Neural progenitor cell (in vitro differentiated cells): ENCODE data around the gene VWA3A. TPM values are rescaled to one million over a fixed set of nuclear protein-coding genes. Genes with fewer than 3 reads are reported as not detected.

Experiments used
- DNase-seq: peaks from one replicate; pipeline ENCODE4 v3.0.0-alpha.2; 2016; ENCODE audit warnings: low spot score
- H2AFZ ChIP-seq: fragments of 200-600 bp; sonication (generic); replicated peaks from 2 replicates; pipeline ENCODE4 v1.6.1; 2016; ENCODE audit warnings: antibody characterized with exemption
- H3F3A ChIP-seq: fragments of 200-600 bp; sonication (generic); 2 replicates; pipeline ENCODE4 v1.6.1; 2016; ENCODE audit warnings: antibody characterized with exemption, low read depth
- H3K27ac ChIP-seq: fragments of 200-600 bp; sonication (generic); 2 replicates; pipeline ENCODE4 v1.5.1; 2016; ENCODE audit warnings: mild to moderate bottlenecking
- H3K27me3 ChIP-seq: fragments of 200-600 bp; sonication (generic); 2 replicates; pipeline ENCODE4 v1.6.1; 2016; ENCODE audit warnings: mild to moderate bottlenecking, moderate library complexity
- H3K36me3 ChIP-seq: fragments of 200-600 bp; sonication (generic); 2 replicates; pipeline ENCODE4 v1.5.1; 2016
- H3K4me1 ChIP-seq: fragments of 200-600 bp; sonication (generic); 2 replicates; pipeline ENCODE4 v1.6.1; 2016; ENCODE audit warnings: mixed run types
- H3K4me2 ChIP-seq: fragments of 200-600 bp; sonication (generic); 2 replicates; pipeline ENCODE4 v1.6.1; 2016
- H3K4me3 ChIP-seq: fragments of 200-600 bp; sonication (generic); 2 replicates; pipeline ENCODE4 v1.5.1; 2016
- H3K79me2 ChIP-seq: fragments of 200-600 bp; sonication (generic); 2 replicates; pipeline ENCODE4 v1.6.1; 2016; ENCODE audit warnings: low read depth
- H3K9ac ChIP-seq: fragments of 200-600 bp; sonication (generic); 2 replicates; pipeline ENCODE4 v1.6.1; 2016
- H3K9me3 ChIP-seq: fragments of 200-600 bp; sonication (generic); 2 replicates; pipeline ENCODE4 v1.5.1; 2016; ENCODE audit warnings: low read depth
- H4K20me1 ChIP-seq: fragments of 200-600 bp; sonication (generic); 2 replicates; pipeline ENCODE4 v1.6.1; 2016; ENCODE audit warnings: low read depth
- H3K27ac Mint-ChIP-seq: 3 replicates; pipeline ENCODE4 v1.8.0; 2021; ENCODE audit warnings: mixed read lengths
- H3K27me3 Mint-ChIP-seq: 2 replicates; pipeline ENCODE4 v1.8.0; 2022; ENCODE audit warnings: low read depth, mild to moderate bottlenecking, inconsistent platforms, moderate library complexity, mixed read lengths; ENCODE audit not compliant: insufficient read depth
- H3K36me3 Mint-ChIP-seq: 3 replicates; pipeline ENCODE4 v1.8.0; 2021; ENCODE audit warnings: mixed read lengths
- H3K4me1 Mint-ChIP-seq: 3 replicates; pipeline ENCODE4 v1.8.0; 2021; ENCODE audit warnings: mixed read lengths
- H3K4me3 Mint-ChIP-seq: 3 replicates; pipeline ENCODE4 v1.8.0; 2021; ENCODE audit warnings: mild to moderate bottlenecking, moderate library complexity, mixed read lengths
- H3K9me3 Mint-ChIP-seq: 3 replicates; pipeline ENCODE4 v1.8.0; 2020; ENCODE audit warnings: mixed read lengths
- CTCF ChIP-seq: fragments of 200-600 bp; sonication (generic); IDR thresholded peaks from 2 replicates; pipeline ENCODE4 v1.5.1; 2017; ENCODE audit warnings: antibody characterized with exemption, mild to moderate bottlenecking
- EZH2 ChIP-seq: fragments of 200-600 bp; sonication (generic); IDR thresholded peaks from 2 replicates; pipeline ENCODE4 v1.6.1; 2017; ENCODE audit warnings: antibody characterized with exemption, mild to moderate bottlenecking, moderate library complexity
- EZH2phosphoT487 ChIP-seq: fragments of 200-600 bp; sonication (generic); IDR thresholded peaks from 2 replicates; pipeline ENCODE4 v1.6.1; 2017; ENCODE audit warnings: antibody characterized with exemption
- total RNA-seq: library from RNA; depleted of rRNA; stranded (reverse); fragments of >200 nt; gene quantifications from 2 replicates; pipeline ENCODE4 v1.2.3, GENCODE V29; 2015; ENCODE audit warnings: low replicate concordance

VWA3A gene
- total RNA-seq, 1 donor from 2014 or later, result 1.0 TPM

- Histone ChIP-seq H3K27me3 (no peaks in the 10 kb centered on the region), H3K4me3 (no peak overlapping the region), H2AFZ (no peak overlapping the region), H3K9ac (no peak overlapping the region), H4K20me1 (no peaks in the 10 kb centered on the region), H3K79me2 (no peaks in the 10 kb centered on the region), H3F3A (no peaks in the 10 kb centered on the region), H3K4me2 (no peak overlapping the region), H3K4me1 (no peaks in the 10 kb centered on the region), H3K36me3 (no peaks in the 10 kb centered on the region), H3K27ac (no peak overlapping the region), H3K9me3 (no peaks in the 10 kb centered on the region)
- Mint-ChIP-seq H3K4me1 (no peaks in the 10 kb centered on the region), H3K27ac (no peak overlapping the region), H3K4me3 (no peak overlapping the region), H3K9me3 (no peaks in the 10 kb centered on the region), H3K36me3 (no peaks in the 10 kb centered on the region), H3K27me3 (peaks cover 8% of the 10 kb centered on the region)
- DNase-seq, result no peak
- TF ChIP-seq EZH2, result no peak
- no peak for TF ChIP-seq EZH2phosphoT487
- TF ChIP-seq CTCF, result no peak
These were observed 91.0 kb downstream of the VWA3A start for GRCh38 chr16:22183335-22183734.

GRCh38 chr16:22183901-22184614, 91.7 kb downstream of the VWA3A start:
- Histone ChIP-seq H3K4me1 (no peaks in the 10 kb centered on the region), H3K9me3 (no peaks in the 10 kb centered on the region), H3K4me3 (no peak overlapping the region), H4K20me1 (peaks cover 3% of the 10 kb centered on the region), H2AFZ (no peak overlapping the region), H3K79me2 (no peaks in the 10 kb centered on the region), H3K36me3 (no peaks in the 10 kb centered on the region), H3K27me3 (peaks cover 4% of the 10 kb centered on the region), H3K9ac (no peak overlapping the region), H3K27ac (no peak overlapping the region), H3K4me2 (no peak overlapping the region), H3F3A (no peaks in the 10 kb centered on the region)
- H3K4me3 Mint-ChIP-seq, result no peak overlapping the region
- H3K4me1 Mint-ChIP-seq, result peaks cover 5% of the 10 kb centered on the region
- no peaks in the 10 kb centered on the region for H3K36me3 Mint-ChIP-seq
- DNase-seq, result peak; percentile 53
- TF ChIP-seq CTCF, result peak; percentile 42
- TF ChIP-seq EZH2, result no peak
- peaks cover 8% of the 10 kb centered on the region for H3K27me3 Mint-ChIP-seq
- no peak overlapping the region for H3K27ac Mint-ChIP-seq
- no peaks in the 10 kb centered on the region for H3K9me3 Mint-ChIP-seq

- Histone ChIP-seq H3K27ac (no peak overlapping the region), H3F3A (peaks cover 4% of the 10 kb centered on the region), H4K20me1 (peaks cover 8% of the 10 kb centered on the region), H3K79me2 (no peaks in the 10 kb centered on the region), H3K36me3 (no peaks in the 10 kb centered on the region), H3K27me3 (peaks cover 10% of the 10 kb centered on the region), H3K4me3 (no peak overlapping the region), H3K9ac (no peak overlapping the region), H2AFZ (no peak overlapping the region), H3K4me1 (peaks cover 2% of the 10 kb centered on the region), H3K4me2 (no peak overlapping the region), H3K9me3 (no peaks in the 10 kb centered on the region)
- peaks cover 11% of the 10 kb centered on the region for H3K4me1 Mint-ChIP-seq
- H3K27me3 Mint-ChIP-seq, result peaks cover 8% of the 10 kb centered on the region
- DNase-seq, result no peak
- no peak overlapping the region for H3K4me3 Mint-ChIP-seq
- no peak overlapping the region for H3K27ac Mint-ChIP-seq
- TF ChIP-seq CTCF (no peak), EZH2phosphoT487 (no peak), EZH2 (no peak)
- no peaks in the 10 kb centered on the region for H3K9me3 Mint-ChIP-seq
- H3K36me3 Mint-ChIP-seq, result no peaks in the 10 kb centered on the region
These were observed 92.3 kb downstream of the VWA3A start for GRCh38 chr16:22184615-22184968.
